GM18502 (cell line): ENCODE data around the gene CCNE1.

Experiments
- ATAC-seq: cut with Tn5 transposase; IDR thresholded peaks from one replicate; pipeline ENCODE4 v1.9.1; 2021; ENCODE audit warnings: mild to moderate bottlenecking; ENCODE audit not compliant: unreplicated experiment, poor library complexity

Gene CCNE1

GRCh38 chr19:29872224-29872731, 60.5 kb downstream of the CCNE1 start:
- ATAC-seq: no peak

GRCh38 chr19:29873024-29873800, 61.4 kb downstream of the CCNE1 start:
- ATAC-seq: peak; percentile 79
